GM12878 (cell line): ENCODE results near the gene NEK7. TPM values are rescaled to one million over a fixed set of nuclear protein-coding genes. Genes with fewer than 3 reads are reported as not detected.

Source experiments
- ATAC-seq: fragments of 200-7000 bp; cut with Tn5 transposase; 3 replicates; pipeline ENCODE4 v1.9.1; 2020; ENCODE audit warnings: mild to moderate bottlenecking, moderate library complexity
- BruUV-seq: library from RNA; stranded (reverse); fragments of 400-500 nt; replicated peaks from 2 replicates; lab custom pipeline; 2021; lab: Mats Ljungman, UMichigan
- CTCF ChIA-PET: fragments of 300-600 bp; sonication (Branson Sonifier 250); formaldehyde crosslinking; extraction: SDS; loops from one replicate; lab custom pipeline; 2021; ENCODE audit warnings: inconsistent platforms; lab: Yijun Ruan, JAX
- POLR2A ChIA-PET: fragments of 350-600 bp; formaldehyde crosslinking; extraction: SDS; loops from one replicate; lab custom pipeline; 2021; ENCODE audit warnings: inconsistent platforms; lab: Charles Lee
- RAD21 ChIA-PET: fragments of 300-600 bp; sonication (Branson Sonifier 250); formaldehyde crosslinking; loops from one replicate; lab custom pipeline; 2023; ENCODE audit warnings: antibody characterized with exemption; ENCODE audit not compliant: unreplicated experiment; lab: Charles Lee
- SMC1A ChIA-PET: fragments of 300-600 bp; sonication (Branson Sonifier 250); formaldehyde crosslinking; loops from one replicate; lab custom pipeline; 2023; ENCODE audit not compliant: unreplicated experiment, uncharacterized antibody; lab: Charles Lee
- DNase-seq: peaks from one replicate; pipeline ENCODE4 v3.0.0-alpha.2; 2011; ENCODE audit warnings: low read depth, low spot score
- FAIRE-seq: peaks from 3 replicates; lab custom pipeline; 2011; peaks lifted over from hg19 to GRCh38; lab: Jason Lieb, UNC
- H2AFZ ChIP-seq: 2 replicates; pipeline ENCODE4 v1.6.0; 2011; ENCODE audit warnings: low read depth, low read length, control low read depth; ENCODE audit not compliant: control insufficient read depth
- H3K27ac ChIP-seq: 2 replicates; pipeline ENCODE4 v1.5.1; 2011; ENCODE audit warnings: control low read depth; ENCODE audit not compliant: control insufficient read depth, insufficient read depth
- H3K27me3 ChIP-seq, 2 experiments: replicated peaks in 1 of 2; 2 replicates each; pipeline versions ENCODE4 v1.6.0 to v1.6.1; 2011; ENCODE audit warnings: low read length in 1 of 2; ENCODE audit not compliant: control insufficient read depth in 2 of 2, insufficient read depth in 2 of 2
- H3K36me3 ChIP-seq, 2 experiments: 2 replicates each; pipeline ENCODE4 v1.5.1; 2011; ENCODE audit warnings: low read length in 1 of 2; ENCODE audit not compliant: control insufficient read depth in 2 of 2, insufficient read depth in 2 of 2
- H3K4me1 ChIP-seq: 2 replicates; pipeline ENCODE4 v1.6.1; 2011; ENCODE audit warnings: mild to moderate bottlenecking, low read length, moderate library complexity, mixed read lengths; ENCODE audit not compliant: control insufficient read depth, insufficient read depth
- H3K4me2 ChIP-seq: 2 replicates; pipeline ENCODE4 v1.6.0; 2011; ENCODE audit warnings: control low read depth; ENCODE audit not compliant: control insufficient read depth, insufficient read depth
- H3K4me3 ChIP-seq: fragments of 200-600 bp; sonication (generic); 2 replicates; pipeline ENCODE4 v1.5.1; 2016
- H3K79me2 ChIP-seq: 2 replicates; pipeline ENCODE4 v1.6.0; 2011; ENCODE audit warnings: low read length; ENCODE audit not compliant: control insufficient read depth, insufficient read depth
- H3K9ac ChIP-seq: 2 replicates; pipeline ENCODE4 v1.8.0; 2011; ENCODE audit warnings: low read length, control low read depth, mixed read lengths; ENCODE audit not compliant: control insufficient read depth, insufficient read depth
- H3K9me3 ChIP-seq: replicated peaks from 3 replicates; pipeline ENCODE4 v1.5.1; 2011; ENCODE audit warnings: mild to moderate bottlenecking, low read length; ENCODE audit not compliant: control insufficient read depth, insufficient read depth
- H4K20me1 ChIP-seq: 2 replicates; pipeline ENCODE4 v1.6.0; 2011; ENCODE audit not compliant: control insufficient read depth, insufficient read depth
- GABPA ChIP-seq: IDR thresholded peaks from 2 replicates; pipeline ENCODE4 v1.6.1; 2014; ENCODE audit warnings: antibody characterized with exemption, low read depth, mild to moderate bottlenecking, inconsistent platforms
- IRF4 ChIP-seq: IDR thresholded peaks from 2 replicates; pipeline ENCODE4 v1.6.1; 2011; ENCODE audit warnings: low read depth, low read length
- MEF2A ChIP-seq: IDR thresholded peaks from 2 replicates; pipeline ENCODE4 v1.6.1; 2011; ENCODE audit warnings: low read depth, mild to moderate bottlenecking, low read length, moderate library complexity; ENCODE audit not compliant: insufficient read depth
- MEF2B ChIP-seq: fragments of 450-650 bp; IDR thresholded peaks from 2 replicates; pipeline ENCODE4 v1.6.1; 2018; ENCODE audit warnings: mild to moderate bottlenecking, moderate library complexity; ENCODE audit not compliant: partially characterized antibody, poor library complexity, severe bottlenecking
- RAD51 ChIP-seq: fragments of 450-650 bp; IDR thresholded peaks from 2 replicates; pipeline ENCODE4 v1.6.1; 2016; ENCODE audit warnings: moderate library complexity, mild to moderate bottlenecking, inconsistent platforms
- ZNF24 ChIP-seq: fragments of 450-650 bp; IDR thresholded peaks from 2 replicates; pipeline ENCODE4 v1.6.1; 2017; ENCODE audit warnings: antibody characterized with exemption, mild to moderate bottlenecking
- WGBS: methylation state at CpG from one replicate; pipeline ENCODE4 v1.1.6; 2016; ENCODE audit warnings: low lambda C conversion rate; ENCODE audit not compliant: insufficient replicate concordance, insufficient coverage; ENCODE audit errors: missing lambda C conversion rate; 5-methylcytosine and 5-hydroxymethylcytosine counted together
- in situ Hi-C: fragments of 300-500 bp; cut with MboI; formaldehyde crosslinking; loops from 9 replicates; pipeline ENCODE4 v1.14.3; 2018; ENCODE audit warnings: mixed read lengths
- intact Hi-C: fragments of 100-400 bp; cut with micrococcal nuclease; formaldehyde crosslinking; loops from one replicate; pipeline ENCODE4 v1.14.2; 2022; ENCODE audit not compliant: unreplicated experiment
- polyA plus RNA-seq, 11 experiments: library from polyadenylated mRNA; depleted of rRNA in 4 of 11; unstranded in 6 of 11; stranded (reverse) in 5 of 11; fragments of >200 nt; fragmentation: Nextera tagmentation in 4 of 11; fragmentation: Illumina TruSeq in 1 of 11; extraction: Ambion mirVana in 4 of 11; extraction: Trizol in 1 of 11; gene quantifications; 1 replicate in 1 of 11; 2 replicates in 10 of 11; pipeline versions ENCODE4 v1.2.1 to v1.2.3, GENCODE V29; 2011 to 2016; ENCODE audit warnings: inconsistent platforms in 2 of 11, missing spikeins in 2 of 11, low read depth in 1 of 11
- total RNA-seq, 4 experiments: library from RNA; depleted of rRNA in 3 of 4; stranded (reverse); fragments of >200 nt in 3 of 4; fragmentation: Illumina TruSeq in 1 of 4; extraction: Trizol in 1 of 4; gene quantifications; 2 replicates each; pipeline versions ENCODE4 v1.2.1 to v1.2.3, GENCODE V29; 2013 to 2021

The NEK7 gene
- total and polyA plus RNA-seq, 10 of the 15 experiments (the other 5 are each of a cell fraction or from before 2014, with no cell fraction given) = 9.4 to 77.7 (median 24.0) TPM

GRCh38 chr1:198267056-198267455 is 110.3 kb downstream of the NEK7 start:
- H3K9me3 ChIP-seq = no peaks in the 10 kb centered on the region
- TF ChIP-seq ZNF24 = peak; percentile 91
- TF ChIP-seq MEF2B = no peak
- H2AFZ ChIP-seq = no peak overlapping the region
- no peak for FAIRE-seq
- RAD21 ChIA-PET = no interaction called here
- SMC1A ChIA-PET = no interaction called here
- H3K4me1 ChIP-seq = no peaks in the 10 kb centered on the region
- H4K20me1 ChIP-seq = no peaks in the 10 kb centered on the region
- peaks cover 0 to 3% of the 10 kb centered on the region in 2 experiments; a peak in 2 of 4 replicates for H3K36me3 ChIP-seq
- no peak overlapping the region for H3K4me2 ChIP-seq
- CTCF ChIA-PET = interaction anchor here (1.8 kb wide), 1 partner anchor 195 kb away, joined by 3 read pairs; no protein-coding TSS in a partner anchor
- no TSS peak for BruUV-seq
- DNase-seq = no peak
- ATAC-seq = no peak
- H3K4me3 ChIP-seq = no peak overlapping the region
- in situ Hi-C loops (no loop called here), intact Hi-C loops (no loop called here)
- no peak overlapping the region for H3K27ac ChIP-seq
- POLR2A ChIA-PET = no interaction called here
- no peak overlapping the region for H3K9ac ChIP-seq
- H3K27me3 ChIP-seq = no peaks in the 10 kb centered on the region
- H3K79me2 ChIP-seq = no peaks in the 10 kb centered on the region

GRCh38 chr1:198267921-198268320 is 111.1 kb downstream of the NEK7 start:
- no peaks in the 10 kb centered on the region for H3K79me2 ChIP-seq
- no peaks in the 10 kb centered on the region for H3K9me3 ChIP-seq
- H4K20me1 ChIP-seq = no peaks in the 10 kb centered on the region
- ATAC-seq (no peak), FAIRE-seq (no peak), DNase-seq (no peak)
- CTCF ChIA-PET = interaction anchor here (1.8 kb wide), 1 partner anchor 195 kb away, joined by 3 read pairs; no protein-coding TSS in a partner anchor
- no peak overlapping the region for H3K9ac ChIP-seq
- SMC1A ChIA-PET = interaction anchor here (0.9 kb wide), 1 partner anchor 109 kb away, joined by 3 read pairs; no protein-coding TSS in a partner anchor
- TF ChIP-seq IRF4 (no peak), MEF2A (no peak), RAD51 (no peak), GABPA (no peak)
- no peaks in the 10 kb centered on the region for H3K4me1 ChIP-seq
- no peaks in the 10 kb centered on the region for H3K27me3 ChIP-seq
- intact Hi-C loops = no loop called here
- no peak overlapping the region for H3K4me3 ChIP-seq
- H2AFZ ChIP-seq = no peak overlapping the region
- peaks cover 0 to 3% of the 10 kb centered on the region in 2 experiments; a peak in 2 of 4 replicates for H3K36me3 ChIP-seq
- POLR2A ChIA-PET = no interaction called here
- in situ Hi-C loops = no loop called here
- H3K27ac ChIP-seq = no peak overlapping the region
- H3K4me2 ChIP-seq = no peak overlapping the region
- 100% methylated on average over 4 of the region's 4 CpGs for WGBS
- RAD21 ChIA-PET = no interaction called here
- BruUV-seq = no TSS peak
